WTC11 (cell line): ENCODE results near the gene PDHB.

Source experiments
- AFF4 ChIP-seq: sonication (generic); formaldehyde crosslinking; IDR thresholded peaks from 2 replicates; pipeline ENCODE4 v1.8.1; 2023; ENCODE audit warnings: mild to moderate bottlenecking, missing genetic modification reagents, borderline replicate concordance
- ATF2 ChIP-seq: sonication (generic); formaldehyde crosslinking; IDR thresholded peaks from 2 replicates; pipeline ENCODE4 v1.8.1; 2022; ENCODE audit warnings: low read depth, missing genetic modification reagents, borderline replicate concordance
- ATF6 ChIP-seq: sonication (generic); formaldehyde crosslinking; IDR thresholded peaks from 2 replicates; pipeline ENCODE4 v1.8.1; 2023; ENCODE audit warnings: mild to moderate bottlenecking, missing genetic modification reagents
- CTCF ChIP-seq: fragments of 200-600 bp; IDR thresholded peaks from 2 replicates; pipeline ENCODE4 v1.8.0; 2022; ENCODE audit warnings: antibody characterized with exemption
- ETV6 ChIP-seq: sonication (generic); formaldehyde crosslinking; IDR thresholded peaks from 2 replicates; pipeline ENCODE4 v1.8.1; 2022; ENCODE audit warnings: mild to moderate bottlenecking, missing genetic modification reagents
- FOXK1 ChIP-seq: sonication (generic); formaldehyde crosslinking; IDR thresholded peaks from 2 replicates; pipeline ENCODE4 v1.8.0; 2022; ENCODE audit warnings: mild to moderate bottlenecking, moderate library complexity, missing genetic modification reagents
- PREB ChIP-seq: sonication (generic); formaldehyde crosslinking; IDR thresholded peaks from 2 replicates; pipeline ENCODE4 v1.8.1; 2022; ENCODE audit warnings: mild to moderate bottlenecking, missing genetic modification reagents, moderate library complexity, borderline replicate concordance
- ZBTB21 ChIP-seq: sonication (generic); formaldehyde crosslinking; IDR thresholded peaks from 2 replicates; pipeline ENCODE4 v1.8.1; 2023; ENCODE audit warnings: mild to moderate bottlenecking, missing genetic modification reagents, borderline replicate concordance
- ZNF121 ChIP-seq: sonication (generic); formaldehyde crosslinking; IDR thresholded peaks from 2 replicates; pipeline ENCODE4 v1.8.0; 2023; ENCODE audit warnings: missing genetic modification reagents

- TF ChIP-seq PREB (no peak), ZNF121 (CRISPR knock-in tag) (no peak), CTCF (no peak), ATF2 (CRISPR knock-in tag) (no peak), ATF6 (CRISPR knock-in tag) (no peak), FOXK1 (CRISPR knock-in tag) (no peak), AFF4 (no peak), ZBTB21 (no peak), ETV6 (CRISPR knock-in tag) (no peak)
Observed at GRCh38 chr3:58416191-58416590, 17.4 kb downstream of the PDHB start.
